ENCODE data around the gene CDH7.
A peak's percentile ranks its signal among the peaks of the same experiment; 100 is the strongest.

The CDH7 gene, protein sequence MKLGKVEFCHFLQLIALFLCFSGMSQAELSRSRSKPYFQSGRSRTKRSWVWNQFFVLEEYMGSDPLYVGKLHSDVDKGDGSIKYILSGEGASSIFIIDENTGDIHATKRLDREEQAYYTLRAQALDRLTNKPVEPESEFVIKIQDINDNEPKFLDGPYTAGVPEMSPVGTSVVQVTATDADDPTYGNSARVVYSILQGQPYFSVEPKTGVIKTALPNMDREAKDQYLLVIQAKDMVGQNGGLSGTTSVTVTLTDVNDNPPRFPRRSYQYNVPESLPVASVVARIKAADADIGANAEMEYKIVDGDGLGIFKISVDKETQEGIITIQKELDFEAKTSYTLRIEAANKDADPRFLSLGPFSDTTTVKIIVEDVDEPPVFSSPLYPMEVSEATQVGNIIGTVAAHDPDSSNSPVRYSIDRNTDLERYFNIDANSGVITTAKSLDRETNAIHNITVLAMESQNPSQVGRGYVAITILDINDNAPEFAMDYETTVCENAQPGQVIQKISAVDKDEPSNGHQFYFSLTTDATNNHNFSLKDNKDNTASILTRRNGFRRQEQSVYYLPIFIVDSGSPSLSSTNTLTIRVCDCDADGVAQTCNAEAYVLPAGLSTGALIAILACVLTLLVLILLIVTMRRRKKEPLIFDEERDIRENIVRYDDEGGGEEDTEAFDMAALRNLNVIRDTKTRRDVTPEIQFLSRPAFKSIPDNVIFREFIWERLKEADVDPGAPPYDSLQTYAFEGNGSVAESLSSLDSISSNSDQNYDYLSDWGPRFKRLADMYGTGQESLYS

DNA sequence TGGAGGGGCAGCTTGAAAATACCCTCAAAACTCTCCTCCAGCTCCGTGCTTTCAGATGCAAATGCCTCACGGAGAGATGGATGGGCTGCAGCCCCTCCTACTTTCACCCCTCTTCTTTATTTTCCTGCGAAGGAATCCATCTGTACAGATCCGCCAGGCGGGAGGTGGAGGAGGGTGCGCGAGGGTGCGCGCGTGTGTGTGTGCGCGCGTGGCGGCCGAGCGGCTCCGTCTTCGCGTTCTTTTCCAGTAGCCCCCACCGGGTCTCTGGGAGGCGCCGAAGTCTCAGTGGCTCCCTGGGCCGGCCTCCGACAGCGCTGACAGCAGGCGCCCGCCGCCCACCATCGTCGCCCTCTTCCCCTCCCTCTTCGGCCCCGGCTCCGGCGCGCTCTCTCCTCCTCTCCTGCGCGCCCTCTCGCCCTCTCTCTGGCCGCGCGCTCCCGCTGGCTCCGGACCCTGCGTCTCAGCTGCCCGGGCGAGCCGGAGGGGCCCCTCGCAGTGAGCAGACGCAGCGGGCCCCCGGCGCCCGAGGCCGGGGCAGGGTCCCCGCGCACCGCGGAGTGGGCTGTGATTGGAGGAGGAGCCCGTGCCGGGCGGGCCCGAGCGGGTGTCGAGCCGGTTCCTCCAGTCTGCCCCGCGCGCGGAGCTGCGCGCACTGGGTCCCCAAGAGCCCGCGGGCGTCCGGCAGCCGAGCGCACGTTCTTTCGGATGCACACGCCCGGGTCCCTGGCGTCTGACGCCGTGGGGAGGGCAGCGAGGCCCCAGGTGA is at the start of gene CDH7:
Gene CDH7 (plus strand): TSS at position 624 of the 766 bp plus-strand sequence. CDS start 11,831 bp downstream, outside the sequence.
- DNase-seq (ENCODE audit: low spot score): peak; percentile 2

DNA sequence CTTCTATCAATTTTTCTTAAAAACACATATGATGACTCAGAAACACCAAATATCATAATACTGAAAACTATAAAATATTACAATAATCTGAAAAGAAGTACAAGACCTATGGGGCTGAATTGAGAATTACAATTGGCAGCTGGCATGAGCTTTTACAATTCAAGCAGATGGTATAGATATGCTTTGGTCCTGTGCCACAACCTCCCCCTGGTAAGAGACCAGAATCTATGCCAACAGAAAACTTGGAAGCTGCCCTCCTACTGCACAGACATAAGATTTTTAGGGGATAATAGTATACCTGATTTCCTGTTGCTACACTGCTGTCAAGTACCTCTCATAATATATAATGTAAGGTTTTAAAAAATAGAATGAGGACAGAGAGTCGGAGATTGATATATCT is 46.8 kb upstream of the CDH7 start:
- DNase-seq (ENCODE audit: low spot score): no peak

DNA sequence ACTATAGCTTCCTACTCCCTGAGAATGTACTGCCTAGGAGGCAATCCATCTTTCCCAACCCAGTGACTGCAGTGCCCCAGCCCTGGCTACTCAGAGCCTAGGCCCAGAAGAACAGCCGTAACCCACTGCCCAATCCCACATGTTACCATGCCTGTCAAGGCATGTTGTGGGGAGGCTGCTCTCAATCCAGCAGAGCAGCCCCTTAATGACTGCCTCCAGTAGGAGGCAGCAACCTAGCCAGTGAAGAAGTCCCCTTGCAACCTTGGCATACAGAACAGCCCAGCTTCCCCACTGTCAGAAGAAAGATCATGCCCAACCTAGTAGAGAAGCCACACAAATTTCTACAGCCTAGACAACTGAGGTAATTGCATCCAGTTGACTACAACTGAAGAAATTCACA is 44.2 kb upstream of the CDH7 start:
- DNase-seq (ENCODE audit: low spot score): no peak

DNA sequence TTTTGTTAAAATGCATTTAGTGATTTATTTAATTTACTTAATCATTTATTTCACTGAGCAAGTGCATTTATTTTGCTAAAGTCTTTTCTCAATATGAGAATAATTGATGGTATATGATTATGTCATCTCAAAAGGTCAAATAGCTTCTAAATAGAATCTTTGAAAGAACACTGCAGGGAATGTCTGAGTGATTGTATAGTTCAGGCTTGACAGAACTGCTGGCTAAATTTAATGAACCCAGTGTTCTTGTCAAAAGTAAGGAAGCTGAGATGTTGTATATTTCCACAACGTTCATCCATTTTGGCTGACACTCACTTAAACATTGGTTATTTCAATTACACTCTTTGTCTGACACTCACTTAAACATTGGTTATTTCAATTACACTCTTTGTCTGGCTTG is 39.3 kb upstream of the CDH7 start:
- DNase-seq (ENCODE audit: low spot score): no peak

DNA sequence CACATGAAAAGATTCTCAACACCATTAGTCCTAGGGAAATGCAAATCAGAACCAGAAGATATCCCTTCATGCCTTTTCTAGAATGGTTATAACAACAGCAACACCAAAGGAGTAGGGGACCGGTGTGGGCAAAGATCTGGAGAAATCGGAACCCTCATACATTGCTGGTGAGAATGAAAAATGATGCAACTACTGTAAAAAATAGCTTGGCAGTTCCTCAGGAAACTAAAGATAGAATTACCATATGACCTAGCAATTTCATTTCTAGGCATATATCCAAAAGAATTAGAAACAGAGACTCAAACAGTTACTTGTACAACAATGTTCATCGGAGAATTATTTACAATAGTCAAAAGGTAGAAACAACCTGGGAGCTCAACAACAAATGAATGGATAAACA is 29.2 kb upstream of the CDH7 start:
- no peak for DNase-seq (ENCODE audit: low spot score)

DNA sequence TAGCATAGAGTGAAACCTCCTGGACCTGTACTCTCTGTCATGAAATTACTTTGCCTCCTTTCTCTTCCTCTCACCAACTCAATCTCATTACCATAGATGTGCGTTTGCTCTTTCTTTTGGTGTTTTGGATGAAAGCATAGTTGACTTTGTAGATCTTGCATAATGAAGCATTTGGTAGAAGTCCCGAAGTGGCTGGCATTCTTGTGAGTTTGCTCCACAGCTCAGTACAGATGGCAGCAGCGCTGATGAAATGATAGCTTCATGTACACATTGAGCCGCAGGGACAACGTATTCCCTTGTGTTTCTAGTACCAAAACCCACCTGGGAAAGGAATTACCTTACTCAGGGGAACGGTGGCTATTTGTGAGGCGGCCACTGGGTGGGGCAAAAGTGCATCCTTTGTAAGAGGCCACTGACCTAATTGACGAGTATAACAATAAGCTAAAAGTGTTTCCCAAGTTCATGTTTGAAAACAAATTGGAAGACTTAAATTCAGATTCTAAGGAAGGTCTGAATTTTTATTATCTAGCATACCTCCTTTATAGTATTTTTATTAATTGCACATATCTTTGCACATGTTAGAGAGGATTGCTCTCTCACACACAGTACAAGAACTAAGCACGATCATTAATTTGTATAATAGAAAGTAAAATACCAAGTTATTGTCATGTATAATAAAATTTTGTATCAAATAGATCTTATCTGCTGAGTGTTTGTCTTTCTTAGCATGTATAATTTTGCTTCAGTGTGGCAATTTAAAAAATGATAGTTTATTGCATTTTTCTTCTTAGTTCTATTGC is 25.4 kb upstream of the CDH7 start:
- DNase-seq (ENCODE audit: low spot score): no peak

DNA sequence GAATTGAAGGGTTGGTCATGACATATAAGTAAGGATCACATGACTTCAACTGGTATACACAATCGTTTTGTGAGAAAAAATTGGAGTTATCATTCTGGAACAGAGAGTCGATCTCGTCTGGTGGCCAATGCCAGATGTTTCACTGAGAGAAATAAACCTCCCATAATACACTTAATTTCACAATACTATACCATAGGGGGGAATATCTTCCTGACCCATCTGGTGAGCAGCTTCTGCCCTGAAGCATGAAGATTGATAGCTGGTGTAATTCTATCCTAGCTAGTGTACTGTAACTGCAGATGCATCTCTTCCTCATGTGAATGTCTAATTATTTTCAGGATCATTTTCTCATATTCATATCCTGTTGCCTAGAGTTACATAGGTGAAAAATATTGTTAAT is 15.7 kb upstream of the CDH7 start:
- no peak for DNase-seq (ENCODE audit: low spot score)

DNA sequence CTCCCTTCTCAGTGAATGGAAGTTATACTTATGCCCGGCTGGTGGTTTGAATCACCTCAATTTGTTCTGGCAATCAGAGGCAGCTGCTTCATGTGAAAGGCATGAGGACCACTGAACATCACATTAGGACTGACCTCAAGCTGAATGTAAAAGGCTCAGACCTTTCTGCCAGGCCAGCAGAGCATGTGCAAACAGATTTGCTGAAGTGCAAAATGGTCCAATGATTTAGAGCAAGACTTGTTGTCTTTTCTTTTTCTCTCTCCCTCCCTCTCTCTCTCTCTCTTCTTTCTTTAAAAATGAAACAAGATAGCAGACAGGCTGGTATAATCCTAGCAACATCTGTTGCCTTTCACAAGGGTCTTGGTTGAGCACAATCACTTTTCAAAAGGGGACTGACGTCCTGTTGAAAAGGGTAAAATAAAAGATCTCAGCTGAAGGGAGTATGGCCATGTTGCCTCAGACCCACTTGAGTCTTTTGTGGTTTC is 13.3 kb upstream of the CDH7 start:
- no peak for DNase-seq (ENCODE audit: low spot score)

DNA sequence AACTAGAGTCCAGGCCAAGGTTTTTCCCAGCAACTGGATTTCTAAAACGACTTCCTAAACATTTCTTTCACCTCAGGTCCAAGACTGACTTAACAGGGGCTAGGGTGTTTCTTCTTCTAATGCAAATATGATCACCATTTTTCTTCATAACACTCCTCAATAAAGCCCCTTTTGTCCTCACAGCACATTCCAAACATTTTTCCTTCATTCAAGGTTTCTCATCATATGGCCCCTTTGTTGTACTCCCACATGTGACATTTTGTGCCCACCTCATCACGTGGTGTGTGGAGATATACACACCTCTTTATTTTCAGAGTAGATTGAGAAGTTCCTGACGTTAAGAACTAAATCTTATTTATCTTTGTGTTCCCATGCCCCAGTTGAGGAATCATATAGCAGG is 3.9 kb upstream of the CDH7 start:
- DNase-seq (ENCODE audit: low spot score): no peak

DNA sequence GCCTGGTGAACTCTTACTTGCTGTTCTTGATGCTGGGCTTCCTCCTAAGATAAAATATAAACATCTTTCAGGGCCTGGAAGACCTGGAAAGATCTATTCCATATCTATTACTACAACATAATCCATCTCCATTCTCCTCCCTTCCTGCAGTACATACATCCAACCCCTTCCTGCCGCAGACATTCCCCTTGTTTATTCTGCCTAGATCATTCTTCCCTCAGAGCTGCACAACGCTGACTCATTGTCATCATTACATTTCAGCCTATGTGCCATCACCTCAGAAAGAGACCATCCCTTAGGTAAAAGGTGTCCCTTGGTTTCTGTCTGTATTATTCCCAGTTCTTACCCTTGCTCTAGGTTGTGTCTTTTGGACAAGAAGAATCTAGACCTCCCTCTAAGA is 2.5 kb upstream of the CDH7 start:
- DNase-seq (ENCODE audit: low spot score): no peak

DNA sequence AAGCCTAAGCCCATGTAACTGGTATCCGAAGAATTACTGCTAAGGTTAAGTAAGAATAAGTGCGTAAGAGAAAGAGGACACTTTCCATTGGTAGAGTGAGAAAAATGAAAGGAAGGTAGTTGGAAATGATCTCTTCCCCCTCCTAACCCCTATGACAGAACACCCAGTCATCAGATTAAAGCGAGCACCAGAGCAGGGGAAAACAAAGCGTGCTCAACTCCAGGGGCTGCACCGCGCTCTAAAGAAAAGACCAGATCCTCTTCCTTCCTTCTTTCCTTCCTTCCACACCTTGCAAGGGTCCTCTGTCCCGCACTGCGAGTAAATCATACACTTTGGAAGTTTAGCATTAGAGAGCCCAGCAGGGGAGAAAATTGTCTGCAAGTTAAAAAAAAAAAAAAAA is 971 bp upstream of the CDH7 start:
- DNase-seq (ENCODE audit: low spot score): no peak

DNA sequence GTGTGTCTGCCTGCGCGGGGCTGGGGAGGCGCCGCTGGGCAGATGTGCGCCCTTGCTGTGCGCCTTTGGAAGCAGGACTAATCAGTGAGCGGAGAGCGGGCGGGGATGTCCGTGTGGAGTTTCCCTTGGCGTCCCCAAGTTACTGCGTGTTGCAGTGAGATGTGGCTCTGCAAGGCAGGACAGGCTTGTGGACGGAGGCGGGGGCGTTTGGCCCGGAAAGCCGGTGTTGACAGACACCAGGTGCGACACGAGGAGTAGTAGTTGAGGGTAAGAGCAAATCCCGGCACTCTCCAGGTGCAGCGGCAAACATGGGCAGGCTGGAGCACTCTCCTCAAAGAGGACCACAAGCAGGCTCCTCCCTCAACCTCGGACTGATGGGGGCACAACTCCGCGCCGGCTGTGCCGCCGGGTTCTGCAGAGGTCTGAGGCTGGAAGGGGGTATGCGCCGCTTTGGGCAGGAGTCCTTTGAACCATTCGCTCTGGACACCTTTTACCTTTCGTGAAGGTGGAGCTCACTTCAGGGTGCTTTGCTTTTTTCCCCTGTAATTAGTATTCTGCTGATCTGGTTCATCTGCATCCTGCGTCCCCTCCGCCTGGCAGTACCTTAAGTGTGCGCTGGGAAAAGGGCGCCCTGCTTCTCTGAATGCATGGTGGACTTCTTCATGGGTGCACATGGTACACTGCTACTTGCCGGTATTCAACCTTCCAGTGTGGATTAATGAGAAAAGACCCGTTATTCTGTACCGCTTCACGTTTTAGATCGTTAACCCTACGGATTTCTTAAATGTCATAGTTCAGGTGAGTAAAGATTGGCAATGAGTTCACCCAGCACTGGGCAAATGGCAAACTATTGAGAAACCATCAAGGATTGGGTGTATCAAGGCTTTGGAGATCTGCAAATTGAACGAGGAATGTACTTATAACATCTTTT is 608 bp downstream of the CDH7 start:
- peak; percentile 4 for DNase-seq (ENCODE audit: low spot score)

DNA sequence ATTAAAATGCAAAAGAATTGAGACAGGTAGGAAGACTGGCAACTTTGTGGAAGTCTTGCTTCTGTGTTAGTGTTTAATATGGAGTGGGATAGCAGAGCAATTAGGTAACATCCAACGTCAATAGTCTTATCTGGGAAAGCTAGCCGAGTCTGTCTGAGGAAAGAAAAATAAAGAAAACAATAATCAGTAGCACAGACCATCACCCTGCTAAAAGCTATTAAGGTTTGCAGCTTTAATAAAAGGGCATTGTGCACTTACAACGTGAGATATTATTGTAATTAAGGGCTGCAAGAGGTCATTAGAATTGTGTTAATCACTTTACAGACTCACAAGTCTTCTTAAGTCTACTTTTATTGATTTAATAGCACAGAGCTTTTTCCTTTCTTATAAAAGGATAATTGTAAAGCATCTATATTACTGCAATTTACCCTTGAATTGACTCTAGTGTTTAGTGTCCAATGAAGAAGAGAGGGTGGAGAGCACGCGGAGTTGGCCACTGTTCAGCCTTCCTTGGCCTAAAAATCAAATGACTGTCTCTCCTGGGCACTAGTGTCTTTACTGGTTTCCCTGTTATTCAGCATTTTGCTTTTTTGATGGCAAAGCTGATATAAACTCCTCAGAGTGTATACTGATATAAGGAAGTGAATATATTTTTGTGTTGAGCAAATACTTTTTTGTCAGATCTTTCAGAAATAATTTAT is 2.0 kb downstream of the CDH7 start:
- DNase-seq (ENCODE audit: low spot score): no peak

DNA sequence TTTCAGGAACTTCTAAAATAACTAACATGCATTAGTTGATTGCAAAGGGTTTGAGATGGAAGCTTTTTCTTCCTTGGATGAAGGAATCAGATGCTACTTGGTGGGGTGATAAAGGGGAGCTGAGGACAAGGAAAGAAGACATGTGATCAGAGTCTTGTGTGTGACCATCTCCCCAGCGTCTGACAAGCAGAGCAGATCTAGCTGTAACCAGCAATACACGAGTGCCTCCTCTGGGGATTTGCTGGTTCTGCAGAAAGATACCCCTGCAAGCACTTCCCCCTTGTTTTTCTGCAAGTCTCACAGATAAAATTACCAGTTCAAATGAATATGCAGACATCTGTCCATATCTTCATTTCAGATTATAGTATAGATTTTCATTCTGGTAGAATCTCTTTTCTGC is 2.7 kb downstream of the CDH7 start:
- no peak for DNase-seq (ENCODE audit: low spot score)

DNA sequence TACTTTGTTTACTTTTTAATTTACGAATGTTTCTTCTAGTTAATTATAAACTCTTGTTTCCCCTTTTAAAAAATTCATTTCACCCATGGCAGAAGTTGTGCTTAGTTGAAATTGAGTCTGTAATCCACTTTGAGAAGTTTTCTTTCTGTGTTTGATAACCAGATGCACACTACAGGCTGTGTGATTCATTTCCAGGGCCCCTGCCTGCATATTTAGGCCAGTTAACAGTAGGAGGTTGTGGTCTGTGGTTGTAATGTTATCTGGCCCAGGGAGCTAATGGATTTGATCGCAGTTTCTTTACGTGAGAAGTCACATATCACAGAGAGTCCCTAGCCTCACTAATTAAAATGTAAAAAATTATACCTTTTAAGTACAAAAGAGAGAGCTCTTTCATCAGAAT is 3.3 kb downstream of the CDH7 start:
- no peak for DNase-seq (ENCODE audit: low spot score)

DNA sequence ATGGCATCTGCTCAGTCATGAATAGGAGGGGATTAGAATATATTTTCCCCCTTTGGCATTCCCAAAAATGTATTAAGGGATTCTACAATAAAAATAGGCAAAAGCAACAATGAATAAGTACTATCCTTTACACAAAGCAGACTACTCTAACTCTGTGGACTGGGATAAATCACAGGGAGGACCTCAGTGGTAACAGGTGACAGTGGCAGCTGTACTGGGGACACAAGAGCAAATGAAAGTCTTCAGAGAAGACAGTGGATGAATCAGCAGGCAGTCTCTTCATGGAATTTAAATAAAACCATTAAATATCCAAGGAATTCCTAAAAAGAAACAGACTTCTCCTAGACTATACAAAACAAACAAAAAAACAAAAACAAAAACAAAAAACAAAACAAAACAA is 4.8 kb downstream of the CDH7 start:
- no peak for DNase-seq (ENCODE audit: low spot score)

DNA sequence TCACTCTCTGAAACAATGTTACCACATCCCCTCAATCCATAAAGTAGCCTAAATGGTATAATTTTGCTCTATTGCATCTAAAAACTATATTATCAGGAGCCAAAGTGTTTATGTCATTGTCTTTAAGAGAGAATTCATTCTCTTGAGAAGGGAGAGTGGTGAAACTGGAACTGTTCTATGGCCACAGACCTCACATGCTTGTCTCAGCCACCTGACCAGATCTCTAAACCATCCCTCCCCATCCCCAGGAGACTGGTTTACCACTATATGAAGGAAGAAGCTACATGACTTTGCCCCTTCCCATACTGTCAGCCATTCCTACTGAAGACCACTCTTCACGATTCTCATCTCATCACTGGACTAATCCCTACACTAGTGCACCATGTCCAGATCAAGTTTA is 9.6 kb downstream of the CDH7 start:
- DNase-seq (ENCODE audit: low spot score): no peak

DNA sequence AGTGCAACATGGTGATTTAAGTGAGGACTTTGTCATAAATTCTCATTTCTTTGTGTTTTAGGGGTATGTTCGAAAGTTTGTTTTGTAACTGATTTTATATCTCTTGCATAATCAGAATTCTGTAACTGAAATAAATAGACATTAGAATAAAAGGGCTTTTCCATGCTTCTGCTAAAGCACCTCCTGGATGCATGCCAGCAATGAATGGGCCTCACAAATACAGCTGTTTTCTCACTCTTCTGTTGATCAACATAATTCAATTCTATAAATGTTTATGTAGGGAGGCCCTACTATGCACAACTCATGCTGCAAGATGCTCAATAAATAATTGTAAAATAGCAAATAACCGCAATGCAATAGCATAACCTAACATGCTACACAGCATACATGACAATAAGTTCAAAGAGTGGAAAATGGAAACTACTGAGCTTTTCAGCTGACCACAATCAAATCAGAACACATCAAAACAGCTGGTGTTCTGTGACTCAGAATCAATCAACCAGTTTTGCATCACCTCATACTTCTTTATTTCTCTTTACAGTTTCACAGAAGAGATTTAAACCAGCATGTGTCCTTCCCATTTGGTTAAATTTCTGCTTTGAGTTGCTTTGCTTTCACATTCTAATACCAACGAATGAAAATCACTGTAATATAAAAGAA is 11.0 kb downstream of the CDH7 start:
- DNase-seq (ENCODE audit: low spot score): no peak

DNA sequence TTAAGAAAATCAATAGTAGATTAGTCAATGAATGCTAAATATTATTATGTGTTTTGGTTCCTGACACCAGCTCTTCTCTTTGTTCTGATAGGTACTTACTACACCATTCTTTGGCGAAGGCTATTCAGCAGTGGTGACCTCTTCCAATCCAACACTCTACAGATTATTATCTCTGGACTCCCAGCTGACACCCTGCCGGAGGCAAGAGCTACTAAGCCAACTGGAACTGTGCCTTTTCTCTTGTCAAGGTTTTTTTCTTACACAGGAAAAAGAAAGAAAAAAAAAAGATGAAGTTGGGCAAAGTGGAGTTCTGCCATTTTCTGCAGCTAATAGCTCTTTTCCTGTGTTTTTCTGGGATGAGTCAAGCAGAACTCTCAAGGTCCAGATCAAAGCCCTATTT is 11.7 kb downstream of the CDH7 start:
- no peak for DNase-seq (ENCODE audit: low spot score)

DNA sequence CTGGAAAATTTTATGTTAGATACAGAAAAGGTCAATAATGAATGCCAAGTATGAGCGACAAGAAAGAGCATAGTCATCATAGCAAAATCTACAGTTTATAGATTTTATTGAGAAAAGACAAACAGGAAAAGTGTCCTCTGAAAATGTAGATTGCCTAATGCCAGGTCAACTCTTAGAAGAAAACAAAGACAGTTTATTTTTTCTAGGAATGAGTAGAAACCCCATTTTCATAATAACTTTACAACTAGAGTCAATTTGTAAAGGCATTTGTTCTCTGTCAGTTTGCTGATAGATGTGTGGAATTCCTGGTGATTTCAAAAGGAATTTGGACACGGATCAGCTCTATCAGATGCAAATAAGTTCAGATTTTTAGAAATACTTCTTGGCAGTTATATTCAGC is 16.6 kb downstream of the CDH7 start:
- DNase-seq (ENCODE audit: low spot score): no peak
